HepG2 (cell line): Measurements from ENCODE around the gene RERE. TPM values are rescaled to one million over a fixed set of nuclear protein-coding genes. Genes with fewer than 3 reads are reported as not detected.

Experiments used
- ATAC-seq: fragments of 200-7000 bp; cut with Tn5 transposase; 3 replicates; pipeline ENCODE4 v1.9.1; 2020; ENCODE audit warnings: mild to moderate bottlenecking, moderate library complexity
- BruUV-seq: library from RNA; stranded (reverse); fragments of 400-500 nt; replicated peaks from 2 replicates; lab custom pipeline; 2021; lab: Mats Ljungman, UMichigan
- CTCF ChIA-PET: fragments of 300-600 bp; formaldehyde crosslinking; extraction: SDS; loops from one replicate; lab custom pipeline; 2021; ENCODE audit warnings: low total read pairs, inconsistent platforms, low intra/inter-chr PET ratio; lab: Yijun Ruan, JAX
- POLR2A ChIA-PET: fragments of 350-600 bp; sonication (Branson Sonifier 250); formaldehyde crosslinking; loops from one replicate; lab custom pipeline; 2020; ENCODE audit warnings: antibody characterized with exemption, inconsistent platforms; lab: Yijun Ruan, JAX
- DNase-seq: peaks from one replicate; pipeline ENCODE4 v3.0.0-alpha.2; 2015; ENCODE audit warnings: low spot score
- FAIRE-seq: peaks from 3 replicates; lab custom pipeline; 2011; peaks lifted over from hg19 to GRCh38; lab: Jason Lieb, UNC
- H2AFZ ChIP-seq: one replicate; pipeline ENCODE4 v1.6.1; 2011; ENCODE audit warnings: low read length, inconsistent platforms
- H3K27ac ChIP-seq: fragments of 300-600 bp; 3 replicates; pipeline ENCODE4 v1.8.0; 2011; ENCODE audit warnings: mixed run types, mild to moderate bottlenecking, mixed read lengths, low read length, inconsistent platforms; ENCODE audit not compliant: insufficient read depth; ENCODE audit errors: extremely low read length
- H3K27me3 ChIP-seq, 2 experiments: fragments of 200-600 bp in 1 of 2; 2 replicates in 1 of 2; 3 replicates in 1 of 2; pipeline versions ENCODE4 v1.6.0 to v1.8.0; 2011; ENCODE audit warnings: low read length in 2 of 2, mild to moderate bottlenecking in 2 of 2, moderate library complexity in 2 of 2, inconsistent platforms in 1 of 2; ENCODE audit not compliant: insufficient read depth in 2 of 2, control insufficient read depth in 1 of 2
- H3K36me3 ChIP-seq, 2 experiments: fragments of 200-600 bp in 1 of 2; replicated peaks in 1 of 2; 2 replicates in 1 of 2; 3 replicates in 1 of 2; pipeline versions ENCODE4 v1.5.1 to v1.8.0; 2011; ENCODE audit warnings: low read length in 2 of 2, inconsistent platforms in 1 of 2; ENCODE audit not compliant: insufficient read depth in 2 of 2, control insufficient read depth in 1 of 2
- H3K4me1 ChIP-seq: 2 replicates; pipeline ENCODE4 v1.5.1; 2012; ENCODE audit warnings: low read length, inconsistent platforms; ENCODE audit not compliant: insufficient read depth
- H3K4me2 ChIP-seq: 2 replicates; pipeline ENCODE4 v1.6.0; 2011; ENCODE audit warnings: low read depth, low read length, inconsistent platforms
- H3K4me3 ChIP-seq, 3 experiments: fragments of 200-600 bp in 1 of 3; sonication (generic), shearing (Covaris generic) in 1 of 3; replicated peaks in 1 of 3; 2 replicates each; pipeline ENCODE4 v1.5.1; 2011 to 2016; ENCODE audit warnings: low read length in 3 of 3, inconsistent platforms in 2 of 3, low read depth in 2 of 3, mild to moderate bottlenecking in 2 of 3, control low read depth in 1 of 3, mixed read lengths in 1 of 3; ENCODE audit not compliant: insufficient read depth in 1 of 3
- H3K79me2 ChIP-seq: one replicate; pipeline ENCODE4 v1.6.1; 2011; ENCODE audit warnings: low read length, inconsistent platforms; ENCODE audit not compliant: insufficient read depth
- H3K9ac ChIP-seq: 2 replicates; pipeline ENCODE4 v1.6.0; 2011; ENCODE audit warnings: mild to moderate bottlenecking, low read depth, low read length, inconsistent platforms; ENCODE audit not compliant: insufficient read depth
- H3K9me3 ChIP-seq: 2 replicates; pipeline ENCODE4 v1.5.1; 2012; ENCODE audit warnings: mild to moderate bottlenecking, low read length
- H4K20me1 ChIP-seq: 2 replicates; pipeline ENCODE4 v1.6.0; 2011; ENCODE audit warnings: inconsistent platforms, mild to moderate bottlenecking, low read length, moderate library complexity; ENCODE audit not compliant: insufficient read depth
- CENPT ChIP-seq: sonication (generic); formaldehyde crosslinking; IDR thresholded peaks from 2 replicates; pipeline ENCODE4 v1.8.0; 2022; ENCODE audit warnings: low read depth, mild to moderate bottlenecking, moderate library complexity, missing genetic modification reagents
- HHEX ChIP-seq: IDR thresholded peaks from 2 replicates; pipeline ENCODE4 v1.6.1; 2016; ENCODE audit warnings: control low read depth
- IRX3 ChIP-seq: sonication (generic); formaldehyde crosslinking; IDR thresholded peaks from 2 replicates; pipeline ENCODE4 v1.8.1; 2023; ENCODE audit warnings: mild to moderate bottlenecking, low read depth, missing genetic modification reagents, borderline replicate concordance
- KDM3A ChIP-seq: IDR thresholded peaks from 2 replicates; pipeline ENCODE4 v1.6.1; 2018; ENCODE audit warnings: low read depth, missing compliant biosample characterization
- PAWR ChIP-seq: sonication (generic); formaldehyde crosslinking; IDR thresholded peaks from 2 replicates; pipeline ENCODE4 v1.4.0; 2020; ENCODE audit warnings: missing genetic modification reagents, mild to moderate bottlenecking, borderline replicate concordance
- SPEN ChIP-seq: sonication (generic); formaldehyde crosslinking; IDR thresholded peaks from 2 replicates; pipeline ENCODE4 v1.5.1; 2020; ENCODE audit warnings: low read depth, mild to moderate bottlenecking, missing genetic modification reagents
- TBX3 ChIP-seq: fragments of 450-650 bp; IDR thresholded peaks from 2 replicates; pipeline ENCODE4 v1.6.1; 2017; ENCODE audit warnings: antibody characterized with exemption, mild to moderate bottlenecking, inconsistent platforms, borderline replicate concordance
- ZNF782 ChIP-seq: sonication (generic); formaldehyde crosslinking; IDR thresholded peaks from 2 replicates; pipeline ENCODE4 v1.4.0; 2020; ENCODE audit warnings: missing genetic modification reagents, mild to moderate bottlenecking, borderline replicate concordance
- WGBS: methylation state at CpG from one replicate; pipeline ENCODE4 v1.1.6; 2017; ENCODE audit warnings: low lambda C conversion rate; 5-methylcytosine and 5-hydroxymethylcytosine counted together
- in situ Hi-C: cut with HindIII; loops from 2 replicates; pipeline ENCODE4 v1.10.0; 2017; ENCODE audit warnings: low pct_unique_long_range_greater_than_20kb; ENCODE audit not compliant: extremely low pct_ligation_motif_present
- intact Hi-C: fragments of 100-400 bp; cut with micrococcal nuclease; formaldehyde crosslinking; loops from one replicate; pipeline ENCODE4 v1.10.0; 2022; ENCODE audit not compliant: unreplicated experiment
- polyA plus RNA-seq, 8 experiments: library from polyadenylated mRNA; depleted of rRNA in 3 of 8; stranded (reverse) in 7 of 8; unstranded in 1 of 8; fragments of >200 nt; fragmentation: Illumina TruSeq in 4 of 8; extraction: Trizol in 4 of 8; gene quantifications; 2 replicates each; pipeline versions ENCODE4 v1.2.1 to v1.2.3, GENCODE V29; 2011 to 2016; ENCODE audit warnings: low read depth in 4 of 8, missing spikeins in 1 of 8, mixed read lengths in 1 of 8; ENCODE audit not compliant: insufficient read depth in 1 of 8
- total RNA-seq, 5 experiments: library from RNA; depleted of rRNA; stranded (reverse); fragments of >200 nt; fragmentation: Illumina TruSeq; extraction: Trizol; gene quantifications; 2 replicates each; pipeline ENCODE4 v1.2.3, GENCODE V29; 2016; ENCODE audit warnings: low read depth in 1 of 5
- TF ChIP-seq, protein P1 (sequence below): sonication (generic); formaldehyde crosslinking; conservative IDR thresholded peaks from 2 replicates; pipeline ENCODE4 v1.8.0; 2022; ENCODE audit warnings: mild to moderate bottlenecking, moderate library complexity, missing genetic modification reagents

RERE gene
- total and polyA plus RNA-seq, 2 of the 13 experiments (the other 11 are each of a cell fraction or from before 2014, with no cell fraction given) = 18.3 to 21.9 TPM

DNA sequence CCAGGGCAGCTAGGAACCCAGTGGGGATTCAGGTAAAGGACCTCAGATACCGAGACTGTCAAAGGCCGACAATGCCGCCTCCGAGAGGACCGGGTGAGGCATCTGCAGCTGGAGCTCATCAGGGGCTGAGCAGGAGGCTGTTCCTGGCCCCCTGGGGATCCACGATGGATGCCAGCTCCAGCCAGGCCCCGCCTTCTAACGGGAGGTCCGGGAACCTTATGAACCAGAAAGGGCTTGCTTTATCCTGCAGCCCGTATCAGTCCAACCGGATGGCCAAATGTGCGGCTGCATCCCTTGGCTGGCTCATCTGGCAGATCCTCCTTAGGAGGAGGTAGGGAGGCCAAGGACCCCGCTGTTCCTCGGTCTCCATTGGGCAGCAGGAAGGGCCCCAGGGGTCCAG lies 467.5 kb downstream of the RERE start (continued):
- 0 out of 2 replicates have a peak, but pooled peaks have one; percentile 24 for TF ChIP-seq ZNF782 (CRISPR knock-in tag)
- no peak for TF ChIP-seq TBX3
- no peak for TF ChIP-seq CENPT
- TF ChIP-seq KDM3A (CRISPR knock-in tag) = no peak
- TF ChIP-seq PAWR (CRISPR knock-in tag) = no peak
- TF ChIP-seq, protein P1, sequence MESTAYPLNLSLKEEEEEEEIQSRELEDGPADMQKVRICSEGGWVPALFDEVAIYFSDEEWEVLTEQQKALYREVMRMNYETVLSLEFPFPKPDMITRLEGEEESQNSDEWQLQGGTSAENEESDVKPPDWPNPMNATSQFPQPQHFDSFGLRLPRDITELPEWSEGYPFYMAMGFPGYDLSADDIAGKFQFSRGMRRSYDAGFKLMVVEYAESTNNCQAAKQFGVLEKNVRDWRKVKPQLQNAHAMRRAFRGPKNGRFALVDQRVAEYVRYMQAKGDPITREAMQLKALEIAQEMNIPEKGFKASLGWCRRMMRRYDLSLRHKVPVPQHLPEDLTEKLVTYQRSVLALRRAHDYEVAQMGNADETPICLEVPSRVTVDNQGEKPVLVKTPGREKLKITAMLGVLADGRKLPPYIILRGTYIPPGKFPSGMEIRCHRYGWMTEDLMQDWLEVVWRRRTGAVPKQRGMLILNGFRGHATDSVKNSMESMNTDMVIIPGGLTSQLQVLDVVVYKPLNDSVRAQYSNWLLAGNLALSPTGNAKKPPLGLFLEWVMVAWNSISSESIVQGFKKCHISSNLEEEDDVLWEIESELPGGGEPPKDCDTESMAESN (CRISPR knock-in tag) = no peak
- no peak for TF ChIP-seq IRX3

DNA sequence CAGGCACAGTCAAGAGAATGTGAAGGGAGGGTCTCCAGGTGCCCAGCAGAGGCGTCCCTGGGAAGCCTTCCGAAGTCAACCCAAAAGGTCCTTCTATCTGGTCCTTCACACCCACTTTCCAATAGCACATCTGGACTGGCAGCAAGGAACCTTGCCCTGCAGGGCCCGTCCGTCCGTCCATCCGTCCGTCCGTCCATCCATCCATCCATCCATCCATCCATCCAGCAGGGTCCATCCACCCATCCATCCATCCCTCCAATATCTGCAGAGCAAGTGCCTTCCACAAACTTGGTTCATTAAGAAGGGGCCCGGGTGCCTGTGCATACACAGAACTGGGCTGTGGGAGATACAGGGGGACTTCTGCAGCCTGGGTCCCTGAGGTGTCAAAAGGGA lies 468.0 kb downstream of the RERE start:
- no peaks in the 10 kb centered on the region for H3K79me2 ChIP-seq
- H3K4me1 ChIP-seq = peaks cover 28% of the 10 kb centered on the region
- no peak for DNase-seq
- H2AFZ ChIP-seq = no peak overlapping the region
- POLR2A ChIA-PET = no interaction called here
- H3K27ac ChIP-seq = no peak overlapping the region
- TF ChIP-seq SPEN (CRISPR knock-in tag) = 0 out of 2 replicates have a peak, but pooled peaks have one; percentile 2
- TF ChIP-seq HHEX = no peak
- FAIRE-seq = no peak
- in situ Hi-C loops = loop anchor here (5.0 kb wide), 1 partner anchor 367 kb away; no protein-coding TSS in a partner anchor
- H3K9me3 ChIP-seq = no peaks in the 10 kb centered on the region
- H3K9ac ChIP-seq = no peak overlapping the region
- BruUV-seq = no TSS peak
- no peak overlapping the region for H3K4me2 ChIP-seq
- ATAC-seq = no peak
- H3K36me3 ChIP-seq = peaks cover 7 to 12% of the 10 kb centered on the region in 2 experiments; a peak in 4 of 5 replicates
- CTCF ChIA-PET = interaction anchor here (1.1 to 4.4 kb wide), 4 partner anchors 35 to 374 kb away, joined by 4 to 39 read pairs (median 14); no protein-coding TSS in a partner anchor
- H3K27me3 ChIP-seq = peaks cover 0 to 20% of the 10 kb centered on the region in 2 experiments; a peak in 4 of 5 replicates
- peaks cover 6% of the 10 kb centered on the region; the same call in 1 of the 2 replicates for H4K20me1 ChIP-seq
- WGBS = 67% methylated on average over 9 of the region's 9 CpGs
- intact Hi-C loops = loop anchor here (1.0 to 2.0 kb wide), 2 partner anchors 35 to 374 kb away; no protein-coding TSS in a partner anchor
- H3K4me3 ChIP-seq = no peak overlapping the region
